ENCODE measurements around the gene GNB1. TPM values are rescaled to one million over a fixed set of nuclear protein-coding genes. Genes with fewer than 3 reads are reported as not detected.

GNB1 gene
- total and polyA plus RNA-seq, 10 of the 15 experiments (the other 5 are each of a cell fraction or from before 2014, with no cell fraction given) = 23.0 to 392 (median 93.9) TPM

- TF ChIP-seq MLLT1 (IDR thresholded peaks at IDR 0.05) (peak; percentile 80; the same call in 1 of the 2 replicates), NBN (IDR thresholded peaks at IDR 0.05) (0 out of 2 replicates have a peak, but pooled peaks have one; percentile 48), BRCA1 (IDR thresholded peaks at IDR 0.05; ENCODE audit: low read depth, low read length) (no peak), ZNF207 (IDR thresholded peaks at IDR 0.05; ENCODE audit: borderline replicate concordance) (no peak), ETV6 (conservative IDR thresholded peaks at IDR 0.05 in 1 of 2, IDR thresholded peaks at IDR 0.05 in 1 of 2; ENCODE audit: borderline replicate concordance in 1 of 2, low read depth in 1 of 2) (no peak), IRF5 (IDR thresholded peaks at IDR 0.05; ENCODE audit: borderline replicate concordance) (no peak)
Observed at GRCh38 chr1:1847890-1848289, 43.0 kb downstream of the GNB1 start (continued).

GRCh38 chr1:1847061-1847850 lies 43.6 kb downstream of the GNB1 start:
- intact Hi-C loops (cut with micrococcal nuclease; ENCODE audit: unreplicated experiment) (no loop called here), in situ Hi-C loops (cut with MboI) (no loop called here)
- Histone ChIP-seq H3K4me3 (no peak overlapping the region), H3K27me3 (replicated peaks in 1 of 2; ENCODE audit: control insufficient read depth in 2 of 2, insufficient read depth in 2 of 2, low read length in 1 of 2) (no peaks in the 10 kb centered on the region), H3K4me1 (ENCODE audit: control insufficient read depth, insufficient read depth, low read length) (peaks cover 35% of the 10 kb centered on the region), H3K36me3 (ENCODE audit: control insufficient read depth in 2 of 2, insufficient read depth in 2 of 2, low read length in 1 of 2) (peaks cover 3 to 5% of the 10 kb centered on the region in 2 experiments; a peak in 3 of 4 replicates), H3K9me3 (replicated peaks; ENCODE audit: control insufficient read depth, insufficient read depth, low read length) (no peaks in the 10 kb centered on the region), H4K20me1 (ENCODE audit: control insufficient read depth, insufficient read depth) (no peaks in the 10 kb centered on the region), H3K27ac (ENCODE audit: control insufficient read depth, insufficient read depth) (peak overlapping the region; percentile 13; the same call in 1 of the 2 replicates), H2AFZ (ENCODE audit: control insufficient read depth, low read depth, low read length) (no peak overlapping the region), H3K79me2 (ENCODE audit: control insufficient read depth, insufficient read depth, low read length) (peaks cover 81% of the 10 kb centered on the region), H3K4me2 (ENCODE audit: control insufficient read depth, insufficient read depth) (peak overlapping the region; percentile 7; the same call in 1 of the 2 replicates), H3K9ac (ENCODE audit: control insufficient read depth, insufficient read depth, low read length) (no peak overlapping the region)
- no peak for FAIRE-seq
- no TSS peak for BruUV-seq (replicated peaks)
- ChIA-PET SMC1A (ENCODE audit: uncharacterized antibody, unreplicated experiment) (interaction anchor here (1.0 to 2.5 kb wide), 5 partner anchors 8 to 45 kb away, joined by 3 to 10 read pairs (median 4); no protein-coding TSS in a partner anchor), RAD21 (ENCODE audit: unreplicated experiment) (no interaction called here), POLR2A (interaction anchor here (0.8 to 1.5 kb wide), 4 partner anchors 17 to 24 kb away, joined by 3 to 4 read pairs (median 4); no protein-coding TSS in a partner anchor), CTCF (interaction anchor here (0.6 to 1.7 kb wide), 2 partner anchors 58 to 169 kb away, joined by 3 to 4 read pairs; no protein-coding TSS in a partner anchor)
- no peak for ATAC-seq
- no peak for DNase-seq (ENCODE audit: low read depth, low spot score)
- WGBS (ENCODE audit: insufficient coverage, insufficient replicate concordance, low lambda C conversion rate, missing lambda C conversion rate) = 90% methylated on average over 8 of the region's 8 CpGs
- TF ChIP-seq EP300 (IDR thresholded peaks at IDR 0.05; ENCODE audit: borderline replicate concordance in 1 of 2, control insufficient read depth in 1 of 2, low read depth in 2 of 2, low read length in 2 of 2) (no peak), NRF1 (conservative IDR thresholded peaks at IDR 0.05; ENCODE audit: low read depth, low read length) (no peak), KAT2A (conservative IDR thresholded peaks at IDR 0.05; ENCODE audit: control insufficient read depth, low read depth, low read length) (no peak), PRDM15 (CRISPR knock-in tag; IDR thresholded peaks at IDR 0.05) (no peak), PKNOX1 (IDR thresholded peaks at IDR 0.05) (no peak), TARDBP (IDR thresholded peaks at IDR 0.05; ENCODE audit: borderline replicate concordance) (no peak), WRNIP1 (IDR thresholded peaks at IDR 0.05; ENCODE audit: borderline replicate concordance, low read depth, low read length) (no peak)

Measured in GM12878 (cell line).